Liver (tissue), 3 donors: ENCODE results near the gene WWOX.
A peak's percentile ranks its signal among the peaks of the same experiment; 100 is the strongest.

Experiments
- GABPA ChIP-seq, 2 donors: IDR thresholded peaks in 1 of 2; conservative IDR thresholded peaks in 1 of 2; 2 replicates each; pipeline ENCODE4 v1.6.1; 2016; ENCODE audit warnings: antibody characterized with exemption in 2 of 2, mild to moderate bottlenecking in 1 of 2, moderate library complexity in 1 of 2
- JUND ChIP-seq, 2 donors: IDR thresholded peaks; 2 replicates each; pipeline ENCODE4 v1.6.1; 2016; ENCODE audit warnings: antibody characterized with exemption in 2 of 2
- RAD21 ChIP-seq, 2 donors: IDR thresholded peaks; 2 replicates each; pipeline ENCODE4 v1.6.1; 2016; ENCODE audit warnings: antibody characterized with exemption in 2 of 2, mild to moderate bottlenecking in 2 of 2
- TAF1 ChIP-seq: conservative IDR thresholded peaks from 2 replicates; pipeline ENCODE4 v1.6.1; 2016; ENCODE audit warnings: antibody characterized with exemption, mild to moderate bottlenecking
- YY1 ChIP-seq: IDR thresholded peaks from 2 replicates; pipeline ENCODE4 v1.6.1; 2016; ENCODE audit warnings: antibody characterized with exemption, mild to moderate bottlenecking
- TF ChIP-seq, protein P1 (sequence below): IDR thresholded peaks from 2 replicates; pipeline ENCODE4 v1.6.1; 2016; ENCODE audit warnings: antibody characterized with exemption
- TF ChIP-seq, protein P2 (sequence below): fragments of 150-350 bp; IDR thresholded peaks from 2 replicates; pipeline ENCODE4 v1.5.1; 2017; ENCODE audit warnings: improper control_type of control experiment, low read depth, low read length; ENCODE audit not compliant: missing input control
- TF ChIP-seq, protein P3 (sequence below): IDR thresholded peaks from 2 replicates; pipeline ENCODE4 v1.6.1; 2016; ENCODE audit warnings: antibody characterized with exemption
- donor health status: healthy.
- donor health status: healthy.

GRCh38 chr16:78705694-78706093 lies 606.2 kb downstream of the WWOX start:
- no peak for TF ChIP-seq TAF1
- TF ChIP-seq, protein P1, sequence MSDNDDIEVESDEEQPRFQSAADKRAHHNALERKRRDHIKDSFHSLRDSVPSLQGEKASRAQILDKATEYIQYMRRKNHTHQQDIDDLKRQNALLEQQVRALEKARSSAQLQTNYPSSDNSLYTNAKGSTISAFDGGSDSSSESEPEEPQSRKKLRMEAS: no peak
- TF ChIP-seq GABPA (IDR thresholded peaks at IDR 0.05 in 1 of 2, conservative IDR thresholded peaks at IDR 0.05 in 1 of 2): no peak
- TF ChIP-seq RAD21 (IDR thresholded peaks at IDR 0.05): peak; percentile 82 to 86
- TF ChIP-seq, protein P2, sequence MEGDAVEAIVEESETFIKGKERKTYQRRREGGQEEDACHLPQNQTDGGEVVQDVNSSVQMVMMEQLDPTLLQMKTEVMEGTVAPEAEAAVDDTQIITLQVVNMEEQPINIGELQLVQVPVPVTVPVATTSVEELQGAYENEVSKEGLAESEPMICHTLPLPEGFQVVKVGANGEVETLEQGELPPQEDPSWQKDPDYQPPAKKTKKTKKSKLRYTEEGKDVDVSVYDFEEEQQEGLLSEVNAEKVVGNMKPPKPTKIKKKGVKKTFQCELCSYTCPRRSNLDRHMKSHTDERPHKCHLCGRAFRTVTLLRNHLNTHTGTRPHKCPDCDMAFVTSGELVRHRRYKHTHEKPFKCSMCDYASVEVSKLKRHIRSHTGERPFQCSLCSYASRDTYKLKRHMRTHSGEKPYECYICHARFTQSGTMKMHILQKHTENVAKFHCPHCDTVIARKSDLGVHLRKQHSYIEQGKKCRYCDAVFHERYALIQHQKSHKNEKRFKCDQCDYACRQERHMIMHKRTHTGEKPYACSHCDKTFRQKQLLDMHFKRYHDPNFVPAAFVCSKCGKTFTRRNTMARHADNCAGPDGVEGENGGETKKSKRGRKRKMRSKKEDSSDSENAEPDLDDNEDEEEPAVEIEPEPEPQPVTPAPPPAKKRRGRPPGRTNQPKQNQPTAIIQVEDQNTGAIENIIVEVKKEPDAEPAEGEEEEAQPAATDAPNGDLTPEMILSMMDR: peak; percentile 51
- no peak for TF ChIP-seq YY1
- no peak for TF ChIP-seq JUND (IDR thresholded peaks at IDR 0.05)
- TF ChIP-seq, protein P3, sequence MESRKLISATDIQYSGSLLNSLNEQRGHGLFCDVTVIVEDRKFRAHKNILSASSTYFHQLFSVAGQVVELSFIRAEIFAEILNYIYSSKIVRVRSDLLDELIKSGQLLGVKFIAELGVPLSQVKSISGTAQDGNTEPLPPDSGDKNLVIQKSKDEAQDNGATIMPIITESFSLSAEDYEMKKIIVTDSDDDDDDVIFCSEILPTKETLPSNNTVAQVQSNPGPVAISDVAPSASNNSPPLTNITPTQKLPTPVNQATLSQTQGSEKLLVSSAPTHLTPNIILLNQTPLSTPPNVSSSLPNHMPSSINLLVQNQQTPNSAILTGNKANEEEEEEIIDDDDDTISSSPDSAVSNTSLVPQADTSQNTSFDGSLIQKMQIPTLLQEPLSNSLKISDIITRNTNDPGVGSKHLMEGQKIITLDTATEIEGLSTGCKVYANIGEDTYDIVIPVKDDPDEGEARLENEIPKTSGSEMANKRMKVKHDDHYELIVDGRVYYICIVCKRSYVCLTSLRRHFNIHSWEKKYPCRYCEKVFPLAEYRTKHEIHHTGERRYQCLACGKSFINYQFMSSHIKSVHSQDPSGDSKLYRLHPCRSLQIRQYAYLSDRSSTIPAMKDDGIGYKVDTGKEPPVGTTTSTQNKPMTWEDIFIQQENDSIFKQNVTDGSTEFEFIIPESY: no peak
